Measurements from ENCODE around the gene MTF2.

GRCh38 chr1:93095804-93096585 is 16.9 kb downstream of the MTF2 start:
- TF ChIP-seq POLR2A (IDR thresholded peaks at IDR 0.05) (no peak), POLR2AphosphoS5 (IDR thresholded peaks at IDR 0.05) (no peak)
- TF ChIP-seq, protein P1, sequence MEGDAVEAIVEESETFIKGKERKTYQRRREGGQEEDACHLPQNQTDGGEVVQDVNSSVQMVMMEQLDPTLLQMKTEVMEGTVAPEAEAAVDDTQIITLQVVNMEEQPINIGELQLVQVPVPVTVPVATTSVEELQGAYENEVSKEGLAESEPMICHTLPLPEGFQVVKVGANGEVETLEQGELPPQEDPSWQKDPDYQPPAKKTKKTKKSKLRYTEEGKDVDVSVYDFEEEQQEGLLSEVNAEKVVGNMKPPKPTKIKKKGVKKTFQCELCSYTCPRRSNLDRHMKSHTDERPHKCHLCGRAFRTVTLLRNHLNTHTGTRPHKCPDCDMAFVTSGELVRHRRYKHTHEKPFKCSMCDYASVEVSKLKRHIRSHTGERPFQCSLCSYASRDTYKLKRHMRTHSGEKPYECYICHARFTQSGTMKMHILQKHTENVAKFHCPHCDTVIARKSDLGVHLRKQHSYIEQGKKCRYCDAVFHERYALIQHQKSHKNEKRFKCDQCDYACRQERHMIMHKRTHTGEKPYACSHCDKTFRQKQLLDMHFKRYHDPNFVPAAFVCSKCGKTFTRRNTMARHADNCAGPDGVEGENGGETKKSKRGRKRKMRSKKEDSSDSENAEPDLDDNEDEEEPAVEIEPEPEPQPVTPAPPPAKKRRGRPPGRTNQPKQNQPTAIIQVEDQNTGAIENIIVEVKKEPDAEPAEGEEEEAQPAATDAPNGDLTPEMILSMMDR (IDR thresholded peaks at IDR 0.05 in 8 of 11, conservative IDR thresholded peaks at IDR 0.05 in 3 of 11): no peak
